Fibroblast of the aortic adventitia (primary cell): ENCODE results near the gene TRPV2. TPM values are rescaled to one million over a fixed set of nuclear protein-coding genes. Genes with fewer than 3 reads are reported as not detected.

Experiments
- DNase-seq: peaks from one replicate; pipeline ENCODE4 v3.0.0-alpha.2; 2010; ENCODE audit warnings: low read depth
- H3K4me3 ChIP-seq: 2 replicates; pipeline ENCODE4 v1.5.1; 2011; ENCODE audit warnings: low read depth, mild to moderate bottlenecking, control low read depth, low read length, moderate library complexity
- total RNA-seq: library from RNA; depleted of rRNA; stranded (reverse); fragments of >200 nt; gene quantifications from 2 replicates; pipeline ENCODE4 v1.2.3, GENCODE V29; 2012; ENCODE audit warnings: low replicate concordance
- TF ChIP-seq, protein P1 (sequence below): IDR thresholded peaks from 2 replicates; pipeline ENCODE4 v1.5.1; 2011; ENCODE audit warnings: mild to moderate bottlenecking, low read length, control low read depth, inconsistent platforms; ENCODE audit not compliant: insufficient read depth

The TRPV2 gene
- total RNA-seq, 1 donor: 5.3 TPM

DNA sequence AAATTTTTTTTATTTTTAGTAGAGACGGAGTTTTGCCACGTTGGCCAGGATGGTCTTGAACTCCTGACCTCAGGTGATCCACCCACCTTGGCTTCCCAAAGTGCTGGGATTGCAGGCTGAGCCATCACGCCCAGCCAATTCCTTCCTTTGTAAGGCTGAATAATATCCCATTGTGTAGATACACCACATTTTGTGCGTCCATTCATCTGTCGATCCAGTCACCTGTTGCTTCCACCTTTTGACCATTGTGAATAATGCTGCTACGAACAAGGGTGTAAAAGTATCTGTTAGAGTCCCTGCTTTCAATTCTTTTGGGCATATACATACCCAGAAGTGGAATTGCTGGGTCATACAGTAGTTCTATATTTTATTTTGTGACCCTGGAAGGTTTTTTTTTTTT, 15.3 kb downstream of the TRPV2 start:
- DNase-seq: no peak
- TF ChIP-seq, protein P1, sequence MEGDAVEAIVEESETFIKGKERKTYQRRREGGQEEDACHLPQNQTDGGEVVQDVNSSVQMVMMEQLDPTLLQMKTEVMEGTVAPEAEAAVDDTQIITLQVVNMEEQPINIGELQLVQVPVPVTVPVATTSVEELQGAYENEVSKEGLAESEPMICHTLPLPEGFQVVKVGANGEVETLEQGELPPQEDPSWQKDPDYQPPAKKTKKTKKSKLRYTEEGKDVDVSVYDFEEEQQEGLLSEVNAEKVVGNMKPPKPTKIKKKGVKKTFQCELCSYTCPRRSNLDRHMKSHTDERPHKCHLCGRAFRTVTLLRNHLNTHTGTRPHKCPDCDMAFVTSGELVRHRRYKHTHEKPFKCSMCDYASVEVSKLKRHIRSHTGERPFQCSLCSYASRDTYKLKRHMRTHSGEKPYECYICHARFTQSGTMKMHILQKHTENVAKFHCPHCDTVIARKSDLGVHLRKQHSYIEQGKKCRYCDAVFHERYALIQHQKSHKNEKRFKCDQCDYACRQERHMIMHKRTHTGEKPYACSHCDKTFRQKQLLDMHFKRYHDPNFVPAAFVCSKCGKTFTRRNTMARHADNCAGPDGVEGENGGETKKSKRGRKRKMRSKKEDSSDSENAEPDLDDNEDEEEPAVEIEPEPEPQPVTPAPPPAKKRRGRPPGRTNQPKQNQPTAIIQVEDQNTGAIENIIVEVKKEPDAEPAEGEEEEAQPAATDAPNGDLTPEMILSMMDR: no peak
- no peak overlapping the region for H3K4me3 ChIP-seq

- TF ChIP-seq, protein P1: no peak
- no peak for DNase-seq
- H3K4me3 ChIP-seq: no peak overlapping the region
These were observed 16.6 kb downstream of the TRPV2 start for GRCh38 chr17:16432017-16432416.

DNA sequence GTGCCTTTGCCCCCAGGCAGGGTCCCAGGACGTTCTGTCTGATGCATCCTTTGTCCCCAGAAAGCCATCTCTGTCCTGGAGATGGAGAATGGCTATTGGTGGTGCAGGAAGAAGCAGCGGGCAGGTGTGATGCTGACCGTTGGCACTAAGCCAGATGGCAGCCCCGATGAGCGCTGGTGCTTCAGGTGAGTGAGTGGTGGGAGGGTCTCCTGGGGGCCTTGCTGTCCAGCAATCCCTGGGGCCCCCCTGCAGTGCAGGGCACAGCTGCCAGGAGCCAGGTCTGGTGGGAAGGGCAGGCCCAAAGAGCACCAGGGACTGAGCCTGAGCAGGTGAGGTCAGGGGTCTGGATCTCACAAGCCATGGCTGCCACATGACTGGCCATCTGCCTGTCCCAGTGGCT, 18.1 kb downstream of the TRPV2 start:
- H3K4me3 ChIP-seq: no peak overlapping the region
- no peak for DNase-seq
- TF ChIP-seq, protein P1: no peak

GRCh38 chr17:16434662-16435061, 19.3 kb downstream of the TRPV2 start:
- DNase-seq: no peak
- H3K4me3 ChIP-seq: no peak overlapping the region
- TF ChIP-seq, protein P1: no peak

DNA sequence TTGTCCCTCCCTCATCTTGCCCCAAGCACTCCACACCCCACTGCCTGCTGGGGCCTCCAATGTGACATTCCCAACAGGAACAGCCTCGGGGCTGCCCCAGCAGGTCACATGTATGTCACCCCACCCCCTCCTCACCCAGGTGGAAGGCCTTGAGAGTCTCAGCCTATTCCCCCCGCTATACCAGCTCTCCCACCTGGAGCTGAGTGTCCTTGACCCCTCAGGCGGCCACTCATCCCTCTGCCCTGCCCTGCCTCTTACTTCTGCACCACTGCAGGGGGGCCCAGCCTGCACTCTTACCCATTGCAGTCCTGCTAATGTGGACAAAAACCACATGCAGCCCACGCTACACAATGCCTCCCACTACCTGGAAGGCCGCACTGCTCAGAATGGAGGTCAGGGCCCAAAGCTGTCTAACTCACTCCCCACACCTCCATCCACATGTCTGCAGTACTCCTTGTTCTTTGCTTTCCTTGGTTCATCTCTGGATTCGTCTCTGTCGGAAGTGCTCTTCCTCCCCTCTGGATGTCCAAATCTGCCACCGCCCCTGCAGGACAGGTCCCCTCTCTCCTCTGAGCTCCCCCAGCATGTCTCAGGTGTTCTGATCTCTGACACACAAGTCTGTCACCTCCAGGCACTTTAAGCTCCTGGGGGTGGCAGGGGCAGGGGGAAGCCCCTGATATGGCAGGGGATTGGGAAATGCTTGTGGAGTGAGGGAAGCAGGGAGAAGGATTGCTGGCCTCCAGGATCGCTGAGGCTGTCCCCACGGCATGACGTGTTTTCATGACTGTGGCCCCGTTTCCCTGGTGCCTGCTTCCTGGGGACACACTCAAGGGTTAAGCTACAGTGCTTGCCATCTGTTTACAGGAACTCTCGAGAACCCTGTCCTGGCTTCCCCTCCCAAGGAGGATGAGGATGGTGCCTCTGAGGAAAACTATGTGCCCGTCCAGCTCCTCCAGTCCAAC, 20.8 kb downstream of the TRPV2 start:
- H3K4me3 ChIP-seq: no peak overlapping the region
- DNase-seq: no peak
- TF ChIP-seq, protein P1: no peak

GRCh38 chr17:16437083-16437482, 21.7 kb downstream of the TRPV2 start:
- DNase-seq: no peak
- TF ChIP-seq, protein P1: no peak

GRCh38 chr17:16438173-16438556, 22.8 kb downstream of the TRPV2 start:
- no peak for DNase-seq
- H3K4me3 ChIP-seq: peak overlapping the region; percentile 56
- TF ChIP-seq, protein P1: no peak

More at GRCh38 chr17:16437083-16437482, 21.7 kb downstream of the TRPV2 start:
- H3K4me3 ChIP-seq: no peak overlapping the region
